GM23248 (cell line): ENCODE data around the gene LIMK1. TPM values are rescaled to one million over a fixed set of nuclear protein-coding genes. Genes with fewer than 3 reads are reported as not detected.

ENCODE experiments used
- DNase-seq: peaks from one replicate; pipeline ENCODE4 v3.0.0-alpha.2; 2015
- H2AFZ ChIP-seq: fragments of 200-600 bp; sonication (generic); 2 replicates; pipeline ENCODE4 v1.6.1; 2016; ENCODE audit warnings: antibody characterized with exemption
- H3F3A ChIP-seq: fragments of 200-600 bp; sonication (generic); 2 replicates; pipeline ENCODE4 v1.6.1; 2016; ENCODE audit warnings: mild to moderate bottlenecking, antibody characterized with exemption, mixed run types; ENCODE audit not compliant: insufficient read depth
- H3K27ac ChIP-seq: fragments of 200-600 bp; sonication (generic); 2 replicates; pipeline ENCODE4 v1.5.1; 2016; ENCODE audit warnings: mild to moderate bottlenecking
- H3K27me3 ChIP-seq: fragments of 200-600 bp; sonication (generic); replicated peaks from 2 replicates; pipeline ENCODE4 v1.6.1; 2016; ENCODE audit warnings: mild to moderate bottlenecking; ENCODE audit not compliant: insufficient read depth
- H3K36me3 ChIP-seq: fragments of 200-600 bp; sonication (generic); 2 replicates; pipeline ENCODE4 v1.6.1; 2016; ENCODE audit warnings: low read depth, mild to moderate bottlenecking
- H3K4me1 ChIP-seq: fragments of 200-600 bp; sonication (generic); 2 replicates; pipeline ENCODE4 v1.6.1; 2016; ENCODE audit warnings: mild to moderate bottlenecking; ENCODE audit not compliant: insufficient read depth
- H3K4me2 ChIP-seq: fragments of 200-600 bp; sonication (generic); one replicate; pipeline ENCODE4 v1.6.1; 2016; ENCODE audit warnings: mild to moderate bottlenecking; ENCODE audit not compliant: unreplicated experiment
- H3K4me3 ChIP-seq: fragments of 200-600 bp; sonication (generic); 2 replicates; pipeline ENCODE4 v1.5.1; 2016; ENCODE audit warnings: mild to moderate bottlenecking
- H3K79me2 ChIP-seq: fragments of 200-600 bp; sonication (generic); 2 replicates; pipeline ENCODE4 v1.6.1; 2016; ENCODE audit warnings: mild to moderate bottlenecking; ENCODE audit not compliant: insufficient read depth
- H3K9ac ChIP-seq: fragments of 200-600 bp; sonication (generic); 2 replicates; pipeline ENCODE4 v1.6.1; 2016; ENCODE audit warnings: mild to moderate bottlenecking
- H3K9me2 ChIP-seq: fragments of 200-600 bp; sonication (generic); 2 replicates; pipeline ENCODE4 v1.6.1; 2016; ENCODE audit warnings: mixed run types, mild to moderate bottlenecking, moderate library complexity; ENCODE audit not compliant: insufficient read depth
- H3K9me3 ChIP-seq: fragments of 200-600 bp; sonication (generic); one replicate; pipeline ENCODE4 v1.6.1; 2017; ENCODE audit warnings: low read depth
- H4K20me1 ChIP-seq: fragments of 200-600 bp; sonication (generic); 2 replicates; pipeline ENCODE4 v1.6.0; 2016; ENCODE audit not compliant: insufficient read depth
- EZH2 ChIP-seq: fragments of 200-600 bp; sonication (generic); IDR thresholded peaks from 2 replicates; pipeline ENCODE4 v1.6.1; 2018; ENCODE audit warnings: antibody characterized with exemption, mild to moderate bottlenecking; ENCODE audit not compliant: insufficient read depth, poor library complexity, severe bottlenecking
- EZH2phosphoT487 ChIP-seq: fragments of 200-600 bp; sonication (generic); IDR thresholded peaks from 2 replicates; pipeline ENCODE4 v1.6.1; 2018; ENCODE audit warnings: antibody characterized with exemption, moderate library complexity, mild to moderate bottlenecking, low read depth; ENCODE audit not compliant: insufficient read depth
- WGBS, 2 experiments: methylation state at CpG; one replicate each; pipeline ENCODE4 v1.1.6; 2015 to 2017; ENCODE audit warnings: low lambda C conversion rate in 2 of 2, low coverage in 1 of 2; ENCODE audit errors: missing lambda C conversion rate in 2 of 2; 5-methylcytosine and 5-hydroxymethylcytosine counted together
- in situ Hi-C: fragments of 300-500 bp; cut with MboI; formaldehyde crosslinking; loops from 2 replicates; pipeline ENCODE4 v1.15.0; 2020
- polyA plus RNA-seq: library from polyadenylated mRNA; unstranded; fragments of >200 nt; fragmentation: Nextera tagmentation; extraction: Ambion mirVana; gene quantifications from 2 replicates; pipeline ENCODE4 v1.2.1, GENCODE V29; 2016
- total RNA-seq: library from RNA; depleted of rRNA; stranded (reverse); fragments of >200 nt; shearing (Covaris generic); gene quantifications from 2 replicates; pipeline ENCODE4 v1.2.3, GENCODE V29; 2014

The LIMK1 gene
- total and polyA plus RNA-seq, 2 experiments from 2014 or later: 3.9 to 37.3 TPM

DNA sequence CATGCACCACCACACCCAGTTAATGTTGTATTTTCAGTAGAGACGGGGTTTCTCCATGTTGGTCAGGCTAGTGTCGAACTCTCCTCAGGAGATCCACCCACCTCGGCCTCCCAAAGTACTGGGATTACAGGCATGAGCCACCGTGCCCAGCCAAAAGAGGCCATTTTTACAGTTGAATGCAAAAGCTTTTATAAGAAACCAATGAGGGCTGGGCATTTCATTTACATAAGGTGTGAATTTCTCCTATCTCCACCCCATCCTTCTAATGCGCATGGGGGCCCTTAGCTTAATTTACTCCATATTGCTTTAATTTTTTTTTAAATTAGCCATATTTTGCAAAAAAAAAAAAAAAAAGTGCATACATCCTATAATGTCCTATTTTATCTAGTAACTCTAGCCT lies 65.5 kb downstream of the LIMK1 start:
- Histone ChIP-seq H3K27ac (no peak overlapping the region), H3K9me3 (no peaks in the 10 kb centered on the region), H3K36me3 (no peaks in the 10 kb centered on the region), H3K9me2 (no peaks in the 10 kb centered on the region), H2AFZ (no peak overlapping the region), H4K20me1 (no peaks in the 10 kb centered on the region), H3K9ac (no peak overlapping the region), H3K4me3 (no peak overlapping the region), H3F3A (no peaks in the 10 kb centered on the region), H3K4me1 (no peaks in the 10 kb centered on the region), H3K4me2 (no peak overlapping the region), H3K79me2 (no peaks in the 10 kb centered on the region), H3K27me3 (no peaks in the 10 kb centered on the region)
- DNase-seq: no peak
- whole genome bisulfite sequencing, 2 experiments: 96 to 99% methylated on average over 5 of the region's 5 CpGs
- in situ Hi-C loops: no loop called here
- TF ChIP-seq EZH2phosphoT487 (no peak), EZH2 (no peak)

DNA sequence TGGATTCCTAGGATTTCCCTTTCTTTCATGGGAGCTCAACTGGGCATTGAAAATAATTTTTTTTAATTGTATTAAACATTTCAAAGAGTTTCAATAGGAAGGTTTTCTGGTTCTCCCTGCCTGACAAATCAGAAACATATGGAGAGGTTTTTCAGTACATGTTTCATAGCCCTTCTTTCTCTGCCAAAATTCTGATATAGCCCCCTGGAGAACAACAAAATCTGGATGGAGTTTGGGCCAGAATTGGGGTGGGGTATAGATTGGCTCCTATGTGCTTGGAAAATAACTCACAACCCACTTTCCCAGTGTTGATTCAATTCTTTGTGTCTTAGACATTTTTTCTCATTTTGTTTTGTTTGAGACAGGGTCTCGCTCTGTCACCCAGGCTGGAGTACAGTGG lies 66.0 kb downstream of the LIMK1 start:
- Histone ChIP-seq H3K4me1 (no peaks in the 10 kb centered on the region), H3K9ac (no peak overlapping the region), H3K9me2 (no peaks in the 10 kb centered on the region), H3K27ac (no peak overlapping the region), H3K79me2 (no peaks in the 10 kb centered on the region), H3K4me3 (no peak overlapping the region), H3K36me3 (no peaks in the 10 kb centered on the region), H3K9me3 (no peaks in the 10 kb centered on the region), H4K20me1 (no peaks in the 10 kb centered on the region), H3F3A (no peaks in the 10 kb centered on the region), H2AFZ (no peak overlapping the region), H3K27me3 (no peaks in the 10 kb centered on the region), H3K4me2 (no peak overlapping the region)
- no peak for DNase-seq
- TF ChIP-seq EZH2 (no peak), EZH2phosphoT487 (no peak)
- 88 to 94% methylated on average over 1 of the region's 1 CpG for WGBS, 2 experiments
- in situ Hi-C loops: no loop called here

DNA sequence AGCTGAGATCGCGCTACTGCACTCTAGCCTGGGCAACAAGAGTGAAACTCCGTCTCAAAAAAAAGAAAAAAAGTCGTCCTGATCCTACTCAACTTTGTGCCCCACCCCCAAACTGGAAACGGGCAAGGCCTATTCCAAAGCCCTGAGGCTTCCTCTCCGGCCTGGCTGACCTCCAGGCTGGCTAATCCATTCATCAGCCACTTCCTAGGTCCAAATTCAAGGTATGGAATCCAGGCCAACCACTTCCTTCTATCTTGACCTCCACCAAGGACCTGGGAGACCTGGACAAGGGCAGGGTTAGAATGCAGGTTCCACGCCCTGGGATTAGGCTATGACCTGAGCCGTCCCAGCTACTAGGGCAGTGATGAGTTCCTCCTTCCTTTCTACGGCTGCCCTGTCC lies 70.1 kb downstream of the LIMK1 start:
- TF ChIP-seq EZH2 (no peak), EZH2phosphoT487 (no peak)
- H3K9me2 ChIP-seq: no peaks in the 10 kb centered on the region
- no peaks in the 10 kb centered on the region for H3K27me3 ChIP-seq
- H3K36me3 ChIP-seq: no peaks in the 10 kb centered on the region
- H4K20me1 ChIP-seq: no peaks in the 10 kb centered on the region
- H3K9me3 ChIP-seq: no peaks in the 10 kb centered on the region
- H3K79me2 ChIP-seq: no peaks in the 10 kb centered on the region
- DNase-seq: no peak
- no peak overlapping the region for H3K4me3 ChIP-seq
- no peak overlapping the region for H3K4me2 ChIP-seq
- H3F3A ChIP-seq: no peaks in the 10 kb centered on the region
- H3K27ac ChIP-seq: no peak overlapping the region
- H2AFZ ChIP-seq: no peak overlapping the region
- 81 to 88% methylated on average over 9 of the region's 9 CpGs for WGBS, 2 experiments
- no peaks in the 10 kb centered on the region for H3K4me1 ChIP-seq
- no peak overlapping the region for H3K9ac ChIP-seq
- in situ Hi-C loops: no loop called here

DNA sequence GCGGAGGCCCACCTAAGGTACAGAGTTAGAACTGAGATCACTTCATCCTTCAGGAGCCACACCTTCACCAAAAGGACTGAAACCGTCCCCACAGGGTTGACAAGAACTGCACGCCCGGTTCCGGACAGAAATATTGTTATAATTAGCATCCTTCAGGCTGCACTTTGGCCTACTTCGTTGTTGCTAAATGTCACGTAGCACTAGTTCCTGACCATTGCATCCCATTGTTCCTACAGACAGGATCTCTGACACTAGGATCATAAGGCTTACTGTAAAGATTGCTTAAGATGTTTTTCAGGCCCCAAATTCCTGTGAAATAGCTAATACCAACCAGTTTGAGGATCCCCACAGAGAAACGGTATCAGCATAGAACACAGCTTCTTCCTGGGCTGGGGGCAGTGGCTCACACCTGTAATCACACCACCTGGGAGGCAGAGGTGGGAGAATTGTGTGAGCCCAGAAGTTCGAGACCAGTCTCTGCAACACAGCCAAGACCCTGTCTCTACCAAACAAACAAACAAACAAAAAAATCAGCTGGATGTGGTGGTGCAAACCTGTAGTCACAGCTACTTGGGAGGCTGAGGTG lies 72.3 kb downstream of the LIMK1 start:
- 80 to 84% methylated on average over 9 of the region's 9 CpGs for WGBS, 2 experiments
- Histone ChIP-seq H3K27ac (no peak overlapping the region), H3K9ac (no peak overlapping the region), H3K4me2 (no peak overlapping the region), H3F3A (no peaks in the 10 kb centered on the region), H4K20me1 (no peaks in the 10 kb centered on the region), H2AFZ (no peak overlapping the region), H3K27me3 (no peaks in the 10 kb centered on the region), H3K4me1 (no peaks in the 10 kb centered on the region), H3K4me3 (no peak overlapping the region), H3K9me2 (no peaks in the 10 kb centered on the region), H3K36me3 (no peaks in the 10 kb centered on the region), H3K9me3 (no peaks in the 10 kb centered on the region), H3K79me2 (no peaks in the 10 kb centered on the region)
- in situ Hi-C loops: no loop called here
- no peak for DNase-seq
- no peak for TF ChIP-seq EZH2
- TF ChIP-seq EZH2phosphoT487: no peak

DNA sequence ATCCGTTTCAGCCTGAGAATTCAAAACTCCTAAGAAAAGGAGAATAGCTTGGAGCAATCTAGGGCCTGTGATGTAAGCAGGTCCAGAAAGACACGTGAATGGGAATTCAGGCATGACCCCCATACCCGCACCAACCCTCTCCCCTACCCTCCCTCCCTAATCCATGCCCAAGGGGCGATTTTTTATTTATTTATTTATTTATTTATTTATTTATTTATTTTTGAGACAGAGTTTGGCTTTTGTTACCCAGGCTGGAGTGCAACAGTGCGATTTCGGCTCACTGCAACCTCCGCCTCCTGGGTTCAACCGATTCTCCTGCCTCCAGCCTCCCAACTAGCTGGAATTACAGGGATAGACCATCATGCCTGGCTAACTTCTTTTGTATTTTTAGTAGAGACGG lies 74.0 kb downstream of the LIMK1 start:
- no peaks in the 10 kb centered on the region for H4K20me1 ChIP-seq
- H3K79me2 ChIP-seq: no peaks in the 10 kb centered on the region
- WGBS, 2 experiments: 94 to 97% methylated on average over 9 of the region's 9 CpGs
- H3K27ac ChIP-seq: no peak overlapping the region
- no peak overlapping the region for H2AFZ ChIP-seq
- no peaks in the 10 kb centered on the region for H3F3A ChIP-seq
- H3K9ac ChIP-seq: no peak overlapping the region
- no peaks in the 10 kb centered on the region for H3K4me1 ChIP-seq
- no peak for DNase-seq
- no peaks in the 10 kb centered on the region for H3K36me3 ChIP-seq
- in situ Hi-C loops: no loop called here
- TF ChIP-seq EZH2: no peak
- TF ChIP-seq EZH2phosphoT487: no peak
- H3K4me3 ChIP-seq: no peak overlapping the region
- H3K27me3 ChIP-seq: no peaks in the 10 kb centered on the region
- H3K4me2 ChIP-seq: no peak overlapping the region
- no peaks in the 10 kb centered on the region for H3K9me2 ChIP-seq
- no peaks in the 10 kb centered on the region for H3K9me3 ChIP-seq
